ENCODE data around the gene PACSIN1. TPM values are rescaled to one million over a fixed set of nuclear protein-coding genes. Genes with fewer than 3 reads are reported as not detected.

PACSIN1 gene
- total RNA-seq, 2 donors from 2014 or later, result 0.52 TPM; not detected in 1

DNA sequence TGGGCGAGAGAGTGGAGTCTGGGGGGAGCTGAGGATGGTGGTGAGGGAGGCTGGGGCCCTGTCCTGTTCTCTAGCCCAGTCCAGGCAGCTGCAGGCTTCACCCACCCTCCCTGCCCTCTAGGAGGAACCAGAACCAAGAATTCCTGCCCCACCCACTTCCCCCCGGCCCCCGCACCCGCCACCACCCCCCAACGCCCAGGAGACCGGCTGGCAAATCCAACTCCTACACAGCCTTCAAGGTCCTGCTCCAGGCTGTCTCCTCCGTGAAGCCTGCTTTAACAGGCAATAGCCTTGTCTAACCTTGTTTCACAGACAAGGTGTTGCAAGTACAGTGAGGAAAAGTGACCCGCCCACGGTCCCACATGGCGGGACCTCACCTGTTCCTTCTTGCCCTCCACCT lies 87.9 kb downstream of the PACSIN1 start:
- Histone ChIP-seq H3K27me3 (no peaks in the 10 kb centered on the region), H3K27ac (no peak overlapping the region), H3K4me1 (no peaks in the 10 kb centered on the region), H3K4me3 (no peak overlapping the region), H3K9me3 (no peaks in the 10 kb centered on the region), H3K36me3 (replicated peaks in 1 of 2; ENCODE audit: insufficient read depth in 1 of 2, low read depth in 2 of 2) (no peaks in the 10 kb centered on the region)
- intact Hi-C loops (cut with DNase I), result no loop called here
- 56 to 68% methylated on average over 9 of the region's 10 CpGs for WGBS, 2 donors
- DNase-seq, result no peak
- TF ChIP-seq, protein P1, sequence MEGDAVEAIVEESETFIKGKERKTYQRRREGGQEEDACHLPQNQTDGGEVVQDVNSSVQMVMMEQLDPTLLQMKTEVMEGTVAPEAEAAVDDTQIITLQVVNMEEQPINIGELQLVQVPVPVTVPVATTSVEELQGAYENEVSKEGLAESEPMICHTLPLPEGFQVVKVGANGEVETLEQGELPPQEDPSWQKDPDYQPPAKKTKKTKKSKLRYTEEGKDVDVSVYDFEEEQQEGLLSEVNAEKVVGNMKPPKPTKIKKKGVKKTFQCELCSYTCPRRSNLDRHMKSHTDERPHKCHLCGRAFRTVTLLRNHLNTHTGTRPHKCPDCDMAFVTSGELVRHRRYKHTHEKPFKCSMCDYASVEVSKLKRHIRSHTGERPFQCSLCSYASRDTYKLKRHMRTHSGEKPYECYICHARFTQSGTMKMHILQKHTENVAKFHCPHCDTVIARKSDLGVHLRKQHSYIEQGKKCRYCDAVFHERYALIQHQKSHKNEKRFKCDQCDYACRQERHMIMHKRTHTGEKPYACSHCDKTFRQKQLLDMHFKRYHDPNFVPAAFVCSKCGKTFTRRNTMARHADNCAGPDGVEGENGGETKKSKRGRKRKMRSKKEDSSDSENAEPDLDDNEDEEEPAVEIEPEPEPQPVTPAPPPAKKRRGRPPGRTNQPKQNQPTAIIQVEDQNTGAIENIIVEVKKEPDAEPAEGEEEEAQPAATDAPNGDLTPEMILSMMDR (IDR thresholded peaks at IDR 0.05), result no peak
- TF ChIP-seq POLR2A (IDR thresholded peaks at IDR 0.05), result no peak
- no peak for ATAC-seq

DNA sequence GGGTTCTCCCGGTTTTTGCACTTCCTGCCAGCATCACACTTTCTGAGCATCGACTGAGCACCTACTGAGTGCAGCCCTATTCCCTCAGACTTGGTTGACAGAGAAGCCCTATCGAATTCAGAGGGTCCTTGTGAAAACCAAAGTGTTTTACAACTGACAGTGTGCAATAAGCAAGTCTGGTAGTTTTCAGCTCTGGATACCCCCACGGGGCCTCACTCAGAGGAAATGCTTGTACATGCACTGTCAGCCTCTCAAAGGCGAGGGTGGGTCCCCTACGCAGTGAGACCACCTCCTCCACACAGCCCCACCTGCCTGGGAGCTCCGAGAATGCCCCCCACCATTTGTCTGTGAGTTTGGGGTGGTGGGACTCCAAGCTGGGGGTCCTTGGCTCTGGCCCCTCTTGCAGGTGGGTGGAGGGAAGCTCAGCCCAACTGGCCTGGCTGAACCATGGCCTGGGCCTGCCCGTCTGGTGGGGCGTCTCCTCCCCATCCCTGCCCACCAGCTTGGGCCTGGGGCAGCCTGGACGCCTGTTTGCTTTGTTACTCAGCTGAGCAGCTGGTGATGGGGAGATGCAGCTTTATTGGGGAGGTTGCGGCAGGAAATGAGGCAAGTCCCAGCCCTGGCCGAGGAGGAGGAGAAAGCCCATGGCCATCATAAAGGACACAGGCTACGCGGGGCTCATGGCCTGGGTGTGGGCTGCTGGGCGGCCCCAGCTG lies 88.6 kb downstream of the PACSIN1 start:
- no peaks in the 10 kb centered on the region for H3K27me3 ChIP-seq
- H3K9me3 ChIP-seq, result no peaks in the 10 kb centered on the region
- no peaks in the 10 kb centered on the region for H3K36me3 ChIP-seq (replicated peaks in 1 of 2; ENCODE audit: insufficient read depth in 1 of 2, low read depth in 2 of 2)
- WGBS, 2 donors, result 40 to 57% methylated on average over 10 to 15 of the region's 15 CpGs
- H3K4me3 ChIP-seq, result no peak overlapping the region
- H3K4me1 ChIP-seq, result no peaks in the 10 kb centered on the region
- TF ChIP-seq POLR2A (IDR thresholded peaks at IDR 0.05), result no peak
- TF ChIP-seq, protein P1 (IDR thresholded peaks at IDR 0.05), result no peak
- no peak overlapping the region for H3K27ac ChIP-seq
- DNase-seq (no peak), ATAC-seq (no peak)
- intact Hi-C loops (cut with DNase I), result no loop called here

DNA sequence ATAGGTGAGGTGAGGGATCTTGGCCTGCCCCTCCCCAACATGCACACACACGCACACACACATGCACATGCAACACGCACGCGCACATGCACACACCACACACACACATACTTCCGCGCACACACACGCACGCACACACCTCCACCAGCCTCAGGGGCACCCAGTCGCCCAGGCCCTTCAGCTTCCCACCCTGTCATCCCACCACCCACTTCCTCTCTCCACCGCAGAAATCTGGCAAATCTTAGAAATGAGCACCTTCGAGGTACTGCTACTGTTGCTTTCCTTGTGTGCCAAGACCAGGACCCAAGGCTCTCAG lies 89.1 kb downstream of the PACSIN1 start:
- Histone ChIP-seq H3K27ac (no peak overlapping the region), H3K9me3 (no peaks in the 10 kb centered on the region), H3K4me1 (no peaks in the 10 kb centered on the region), H3K36me3 (replicated peaks in 1 of 2; ENCODE audit: insufficient read depth in 1 of 2, low read depth in 2 of 2) (no peaks in the 10 kb centered on the region), H3K27me3 (no peaks in the 10 kb centered on the region), H3K4me3 (no peak overlapping the region)
- intact Hi-C loops (cut with DNase I), result no loop called here
- ATAC-seq, result no peak
- WGBS, 2 donors, result 79 to 88% methylated on average over 11 of the region's 11 CpGs
- TF ChIP-seq POLR2A (IDR thresholded peaks at IDR 0.05), result no peak
- TF ChIP-seq, protein P1 (IDR thresholded peaks at IDR 0.05), result no peak
- DNase-seq, result no peak

DNA sequence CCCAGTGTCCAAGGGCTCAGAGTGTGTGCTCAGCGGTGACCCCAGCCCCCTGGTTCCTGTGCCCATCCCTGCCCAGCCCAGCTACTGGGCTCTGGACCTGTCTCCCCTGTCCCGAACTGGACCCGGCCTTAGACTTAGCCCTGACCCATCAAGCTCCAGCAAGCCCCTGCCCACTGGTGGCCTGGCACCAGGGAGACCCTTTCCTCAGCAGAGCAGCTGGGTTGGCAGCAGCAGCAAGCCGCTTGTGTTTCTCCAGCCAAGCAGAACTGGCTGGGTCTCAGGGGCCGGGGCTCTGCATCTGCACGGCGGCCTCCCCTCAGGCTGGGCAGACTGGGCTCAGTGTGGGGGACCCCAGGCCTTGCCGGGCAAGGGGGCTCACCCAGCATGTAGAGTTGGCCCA lies 89.5 kb downstream of the PACSIN1 start:
- intact Hi-C loops (cut with DNase I), result no loop called here
- no peak overlapping the region for H3K4me3 ChIP-seq
- DNase-seq, result no peak

More for the DNA sequence above, 89.5 kb downstream of the PACSIN1 start:
- Histone ChIP-seq H3K36me3 (replicated peaks in 1 of 2; ENCODE audit: insufficient read depth in 1 of 2, low read depth in 2 of 2) (no peaks in the 10 kb centered on the region), H3K27me3 (no peaks in the 10 kb centered on the region), H3K4me1 (no peaks in the 10 kb centered on the region), H3K9me3 (no peaks in the 10 kb centered on the region), H3K27ac (no peak overlapping the region)
- TF ChIP-seq, protein P1 (IDR thresholded peaks at IDR 0.05), result no peak
- no peak for TF ChIP-seq POLR2A (IDR thresholded peaks at IDR 0.05)
- no peak for ATAC-seq
- WGBS, 2 donors, result 80 to 88% methylated on average over 6 to 7 of the region's 8 CpGs
